Naive thymus-derived CD8-positive, alpha-beta T cell (primary cell): Measurements from ENCODE around the gene DNAH17. TPM values are rescaled to one million over a fixed set of nuclear protein-coding genes. Genes with fewer than 3 reads are reported as not detected.

Experiments
- ATAC-seq, 2 donors: fragments of 150-1000 bp; cut with Tn5 transposase in 1 of 2; sonication (Bioruptor Pico), chemical (Tn5 transposase) in 1 of 2; 1 replicate in 1 of 2; 2 replicates in 1 of 2; pipeline ENCODE4 v1.10.0; 2021; ENCODE audit warnings: mild to moderate bottlenecking in 2 of 2, moderate library complexity in 2 of 2
- POLR2A ChIA-PET: fragments of 350-600 bp; sonication (Branson Sonifier 250); formaldehyde crosslinking; loops from one replicate; lab custom pipeline; 2021; ENCODE audit warnings: antibody characterized with exemption; lab: Charles Lee
- DNase-seq, 10 donors: peaks; one replicate each; pipeline versions ENCODE4 v3.0.0 to v3.0.0-alpha.2; 2020 to 2022
- H3K27ac Mint-ChIP-seq, 10 donors: one replicate each; pipeline ENCODE4 v1.8.0; 2020 to 2022; ENCODE audit warnings: mild to moderate bottlenecking in 10 of 10, mixed read lengths in 10 of 10, moderate library complexity in 4 of 10, inconsistent platforms in 1 of 10
- H3K27me3 Mint-ChIP-seq, 5 donors: one replicate each; pipeline ENCODE4 v1.8.0; 2021 to 2022; ENCODE audit warnings: mixed read lengths in 5 of 5
- H3K36me3 Mint-ChIP-seq, 3 donors: one replicate each; pipeline ENCODE4 v1.8.0; 2020 to 2022; ENCODE audit warnings: mixed read lengths in 3 of 3, mild to moderate bottlenecking in 2 of 3, inconsistent platforms in 1 of 3
- H3K4me1 Mint-ChIP-seq, 4 donors: one replicate each; pipeline ENCODE4 v1.8.0; 2021 to 2022; ENCODE audit warnings: mixed read lengths in 4 of 4
- H3K4me3 Mint-ChIP-seq, 10 donors: one replicate each; pipeline ENCODE4 v1.8.0; 2020 to 2022; ENCODE audit warnings: mild to moderate bottlenecking in 10 of 10, mixed read lengths in 10 of 10, moderate library complexity in 6 of 10, inconsistent platforms in 1 of 10
- H3K9me3 Mint-ChIP-seq, 9 donors: one replicate each; pipeline ENCODE4 v1.8.0; 2020 to 2022; ENCODE audit warnings: mixed read lengths in 9 of 9, mild to moderate bottlenecking in 3 of 9, inconsistent platforms in 1 of 9, moderate library complexity in 1 of 9
- polyA plus RNA-seq, 3 donors: library from polyadenylated mRNA; unstranded; fragments of 300-500 nt; fragmentation: Illumina TruSeq; gene quantifications; one replicate each; pipeline ENCODE4 v1.2.3, GENCODE V29; 2021
- total RNA-seq, 8 experiments: library from RNA in 2 of 8; stranded (reverse) in 2 of 8; gene quantifications; one replicate each; pipeline ENCODE4 v1.2.3 and lab custom pipeline; 2021 to 2026

DNAH17 gene
- total and polyA plus RNA-seq, 5 experiments from 2014 or later: 0.28 to 0.81 (median 0.38) TPM; not detected in 2

DNA sequence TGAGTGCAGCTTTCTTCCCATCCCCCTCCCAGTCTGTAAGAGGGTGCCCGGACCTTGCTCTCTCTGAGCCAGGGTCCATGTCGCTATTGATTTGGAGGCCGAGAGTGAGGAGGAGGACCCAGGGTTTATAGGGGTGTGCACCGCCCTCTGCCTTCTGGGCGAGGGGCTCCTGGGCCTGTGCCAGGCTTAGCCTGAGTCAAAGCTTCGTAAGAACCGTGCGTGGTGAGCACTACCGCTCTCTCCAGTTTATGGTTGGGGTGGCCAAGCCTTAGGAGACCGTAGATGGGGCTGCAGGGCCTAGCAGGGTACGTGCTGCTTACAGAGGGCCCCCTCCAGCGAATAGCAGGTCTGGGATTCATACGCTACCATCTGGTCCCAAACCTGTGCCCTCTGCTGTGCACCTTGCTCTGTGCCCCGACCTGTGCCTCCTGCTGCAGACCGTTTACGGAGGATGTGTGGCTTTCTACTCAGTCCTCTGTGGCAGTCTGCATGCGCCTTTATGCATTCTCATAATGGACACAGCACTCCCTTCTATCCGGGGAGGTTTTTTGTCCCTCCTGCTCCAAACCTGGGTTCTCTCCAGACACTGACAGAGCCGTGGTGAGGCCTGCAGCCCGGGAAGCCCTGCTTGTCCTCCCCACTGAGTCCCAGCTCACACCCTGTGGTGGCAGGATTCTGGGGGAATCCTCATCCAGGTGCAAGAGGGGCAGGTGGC, 144.0 kb downstream of the DNAH17 start:
- Mint-ChIP-seq H3K36me3 (peaks cover 0 to 20% (median 0%) of the 10 kb centered on the region in 3 donors), H3K4me3 (no peak overlapping the region), H3K27ac (peak overlapping the region in 1 of 10 donors; percentile 67), H3K27me3 (no peaks in the 10 kb centered on the region), H3K9me3 (peaks cover 0 to 2% (median 0%) of the 10 kb centered on the region in 9 donors), H3K4me1 (peaks cover 0 to 13% (median 4%) of the 10 kb centered on the region in 4 donors)
- DNase-seq (no peak), ATAC-seq (no peak)
- POLR2A ChIA-PET: no interaction called here

DNA sequence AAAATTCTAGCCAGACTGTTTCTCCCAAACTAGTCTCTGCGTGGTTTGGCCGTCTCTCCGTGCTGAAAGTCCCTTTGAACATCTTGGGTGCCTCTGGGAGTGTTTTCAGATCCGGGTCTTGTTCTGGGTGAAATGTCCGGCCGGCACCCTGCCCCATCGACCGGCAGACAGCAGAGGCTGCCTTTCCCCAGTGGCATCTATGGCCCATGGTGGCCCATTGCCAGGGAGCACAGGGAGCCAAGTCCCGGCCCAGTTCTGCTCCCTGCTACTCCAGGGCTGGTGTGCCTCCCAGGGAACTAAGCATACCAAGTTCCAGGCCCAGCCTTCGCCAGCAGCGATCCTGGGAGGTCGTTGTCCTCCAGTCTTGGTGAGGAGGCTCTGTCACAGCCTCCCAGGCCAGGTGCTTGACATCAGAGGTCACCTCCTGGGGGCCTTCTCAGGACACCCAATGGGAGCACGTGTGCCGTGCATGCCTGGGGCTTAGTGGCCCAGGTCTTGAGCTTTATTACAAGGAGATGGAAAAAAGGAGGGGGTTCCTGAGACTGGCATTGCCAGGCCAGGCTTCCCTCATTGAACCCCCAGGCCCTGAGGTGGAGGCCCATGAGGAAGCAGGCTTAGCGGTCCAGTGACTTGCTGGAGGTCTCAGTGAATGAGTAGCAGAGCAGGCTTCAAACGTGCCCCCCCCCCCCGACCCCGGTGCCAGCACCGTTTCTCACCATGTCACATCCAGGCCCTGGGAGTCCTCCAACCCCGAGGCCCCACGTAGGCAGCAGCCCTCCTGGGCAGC, 144.8 kb downstream of the DNAH17 start:
- no peak overlapping the region for H3K27ac Mint-ChIP-seq
- ATAC-seq: no peak

DNA sequence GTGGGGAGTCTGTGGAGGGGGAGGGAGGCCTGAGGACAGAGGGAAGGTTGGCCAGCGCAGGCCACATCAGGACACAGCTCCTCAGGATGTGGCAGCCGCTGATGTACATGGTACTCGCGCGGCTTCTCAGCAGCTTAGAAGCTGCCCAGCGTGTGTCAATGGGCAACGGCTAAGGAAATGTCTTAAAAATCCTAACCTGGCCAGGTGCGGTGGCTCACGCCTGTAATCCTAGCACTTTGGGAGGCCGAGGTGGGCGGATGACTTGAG, 145.6 kb downstream of the DNAH17 start:
- Mint-ChIP-seq H3K27ac (peak overlapping the region in 3 of 10 donors; percentile 7 to 52 (median 34)), H3K9me3 (no peaks in the 10 kb centered on the region), H3K4me3 (no peak overlapping the region), H3K36me3 (peaks cover 0 to 31% (median 0%) of the 10 kb centered on the region in 3 donors), H3K4me1 (peaks cover 0 to 13% (median 3%) of the 10 kb centered on the region in 4 donors), H3K27me3 (no peaks in the 10 kb centered on the region)
- POLR2A ChIA-PET: no interaction called here
- ATAC-seq (no peak), DNase-seq (no peak)

More for the DNA sequence above, 144.8 kb downstream of the DNAH17 start:
- DNase-seq: no peak
- Mint-ChIP-seq H3K9me3 (no peaks in the 10 kb centered on the region), H3K27me3 (no peaks in the 10 kb centered on the region), H3K36me3 (peaks cover 0 to 23% (median 0%) of the 10 kb centered on the region in 3 donors), H3K4me3 (no peak overlapping the region), H3K4me1 (peaks cover 0 to 13% (median 4%) of the 10 kb centered on the region in 4 donors)
- POLR2A ChIA-PET: interaction anchor here (0.5 kb wide), 1 partner anchor 467 kb away, joined by 3 read pairs; no protein-coding TSS in a partner anchor

DNA sequence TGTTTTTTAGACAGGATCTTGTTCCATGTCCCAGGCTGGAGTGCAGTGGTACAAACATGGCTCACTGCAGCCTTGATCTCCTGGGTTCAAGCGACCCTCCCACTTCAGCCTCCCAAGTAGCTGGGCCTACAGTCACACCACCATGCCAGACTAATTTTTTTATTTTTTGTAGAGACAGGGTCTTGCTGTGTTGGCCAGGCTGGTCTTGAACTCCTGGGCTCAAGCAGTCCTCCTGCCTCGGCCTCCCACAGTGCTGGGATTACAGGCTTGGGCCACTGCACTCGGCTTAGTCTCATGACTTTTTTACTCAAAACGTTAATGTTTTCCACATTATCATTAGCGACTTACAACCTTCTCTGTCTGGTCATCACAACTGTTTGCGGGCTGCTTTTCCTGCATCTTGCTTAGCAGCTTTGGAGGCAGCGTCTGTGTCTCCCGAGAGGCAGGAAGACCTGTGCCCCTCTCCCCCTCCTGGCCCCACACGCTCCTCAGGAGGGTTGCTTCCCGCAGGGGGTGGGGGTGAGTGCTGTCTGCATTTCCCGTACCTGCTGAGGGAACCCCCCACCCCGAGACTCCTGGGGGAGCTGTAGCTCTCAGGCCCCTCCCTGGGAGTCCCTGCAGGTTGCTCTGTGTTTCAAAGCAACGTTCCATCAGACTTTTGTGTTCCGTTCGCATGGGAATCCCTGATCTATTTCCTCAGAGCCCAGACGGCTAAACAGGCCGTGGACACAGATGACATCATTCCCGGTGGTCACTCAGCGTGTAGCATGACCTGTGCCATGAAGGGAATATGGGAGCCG, 146.1 kb downstream of the DNAH17 start:
- ATAC-seq: no peak
- peak overlapping the region in 6 of 10 donors; percentile 7 to 52 (median 34) for H3K27ac Mint-ChIP-seq
- peaks cover 0 to 13% (median 3%) of the 10 kb centered on the region in 4 donors for H3K4me1 Mint-ChIP-seq
- H3K4me3 Mint-ChIP-seq: no peak overlapping the region
- POLR2A ChIA-PET: no interaction called here
- peaks cover 0 to 33% (median 0%) of the 10 kb centered on the region in 3 donors for H3K36me3 Mint-ChIP-seq
- no peak for DNase-seq
- H3K9me3 Mint-ChIP-seq: no peaks in the 10 kb centered on the region
- H3K27me3 Mint-ChIP-seq: no peaks in the 10 kb centered on the region

DNA sequence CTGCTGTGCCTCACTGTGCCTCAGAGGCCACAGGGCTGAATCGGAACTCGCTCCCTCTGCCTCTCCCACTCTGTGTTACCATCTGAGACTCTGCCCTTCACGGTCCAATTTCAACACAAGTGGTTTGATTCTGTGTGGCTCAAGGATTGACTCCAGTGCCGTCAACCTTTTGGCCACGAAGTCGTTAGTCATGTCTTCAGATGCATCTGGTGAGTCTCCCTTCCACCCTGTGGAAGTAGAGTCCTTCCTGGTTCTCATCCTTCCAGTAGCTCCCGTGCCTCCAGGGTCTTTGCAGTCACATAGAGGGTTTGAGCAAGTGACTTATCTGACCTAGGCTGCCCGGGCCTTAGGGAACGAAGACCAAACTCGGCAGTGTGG, 147.6 kb downstream of the DNAH17 start:
- peaks cover 0 to 44% (median 0%) of the 10 kb centered on the region in 3 donors for H3K36me3 Mint-ChIP-seq
- ATAC-seq (no peak), DNase-seq (no peak)
- no peaks in the 10 kb centered on the region for H3K27me3 Mint-ChIP-seq
- H3K27ac Mint-ChIP-seq: peak overlapping the region in 1 of 10 donors; percentile 56
- H3K9me3 Mint-ChIP-seq: no peaks in the 10 kb centered on the region
- peaks cover 0 to 10% (median 3%) of the 10 kb centered on the region in 4 donors for H3K4me1 Mint-ChIP-seq
- POLR2A ChIA-PET: no interaction called here
- H3K4me3 Mint-ChIP-seq: no peak overlapping the region

DNA sequence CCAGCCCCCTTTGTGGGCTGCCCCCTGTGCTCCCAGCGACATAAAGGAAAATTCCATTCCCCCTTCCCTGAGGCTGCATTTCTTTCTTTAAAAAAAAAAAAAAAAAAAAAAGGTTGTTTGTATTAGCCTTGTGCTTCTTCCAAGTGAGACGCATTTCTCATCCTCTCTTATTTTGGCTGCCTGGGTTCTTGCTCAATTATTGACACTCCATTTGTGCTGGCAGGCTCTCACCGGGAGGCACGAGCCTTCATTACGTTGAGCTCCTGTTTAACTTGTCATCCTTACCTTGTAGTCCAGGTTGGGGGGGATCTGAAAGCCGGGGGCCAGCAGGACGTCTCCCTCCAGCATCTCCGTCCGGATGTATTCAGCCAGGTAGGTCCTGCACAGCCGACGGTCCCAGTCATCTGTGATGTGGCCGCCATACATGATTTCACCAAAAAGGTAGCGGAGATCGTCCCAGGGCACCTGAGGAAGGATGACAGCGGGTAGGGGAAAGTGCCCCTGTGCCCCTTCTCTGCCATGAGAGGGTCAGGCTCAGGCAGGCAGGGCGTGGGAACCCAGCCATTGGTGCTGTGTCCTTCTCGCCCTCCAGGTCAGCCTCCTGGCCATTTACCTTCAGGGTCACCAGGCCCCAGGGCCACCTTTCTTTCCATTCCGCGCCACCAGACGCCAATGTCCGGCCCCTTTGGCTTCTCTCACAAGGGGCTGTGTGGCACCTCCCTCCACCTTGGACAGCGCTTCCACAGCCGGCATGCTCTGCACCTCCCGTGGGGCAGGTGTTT, 148.2 kb downstream of the DNAH17 start:
- H3K9me3 Mint-ChIP-seq: no peaks in the 10 kb centered on the region
- POLR2A ChIA-PET: no interaction called here
- no peak overlapping the region for H3K4me3 Mint-ChIP-seq
- peak overlapping the region in 4 of 10 donors; percentile 31 to 68 (median 58) for H3K27ac Mint-ChIP-seq
- ATAC-seq (no peak), DNase-seq (no peak)
- no peaks in the 10 kb centered on the region for H3K27me3 Mint-ChIP-seq
- peaks cover 0 to 10% (median 3%) of the 10 kb centered on the region in 4 donors for H3K4me1 Mint-ChIP-seq
- H3K36me3 Mint-ChIP-seq: peaks cover 0 to 50% (median 0%) of the 10 kb centered on the region in 3 donors

DNA sequence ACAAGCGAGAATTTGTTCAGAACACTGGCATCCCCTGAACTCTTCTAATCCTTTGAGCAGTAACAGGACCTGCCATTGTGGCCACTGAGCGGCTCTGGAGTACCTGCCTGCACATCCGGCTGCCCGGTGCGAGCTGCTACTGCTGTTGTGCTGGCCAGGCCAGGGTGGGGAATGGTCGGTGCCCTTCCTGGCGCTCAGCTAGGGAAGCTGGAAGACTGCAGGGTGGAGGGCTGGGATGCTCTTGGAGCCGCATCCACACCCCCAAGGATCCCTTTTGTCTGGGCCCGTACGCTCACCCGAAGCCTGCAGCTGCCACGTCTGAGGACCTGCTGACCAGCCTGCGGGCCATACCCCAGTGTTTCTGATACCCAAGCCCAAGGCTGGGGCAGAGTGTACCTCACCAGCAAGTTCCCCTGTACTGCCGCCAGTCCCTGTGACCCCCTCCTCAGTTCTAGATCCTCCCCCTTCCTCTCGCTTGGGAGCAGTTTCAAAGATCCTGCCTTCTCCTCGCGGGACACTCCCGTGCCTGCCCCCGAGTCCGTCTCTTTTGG, 149.1 kb downstream of the DNAH17 start:
- Mint-ChIP-seq H3K27me3 (no peaks in the 10 kb centered on the region), H3K36me3 (peaks cover 0 to 57% (median 0%) of the 10 kb centered on the region in 3 donors), H3K9me3 (no peaks in the 10 kb centered on the region), H3K27ac (no peak overlapping the region), H3K4me1 (peaks cover 0 to 8% (median 3%) of the 10 kb centered on the region in 4 donors), H3K4me3 (no peak overlapping the region)
- DNase-seq: no peak
- no peak for ATAC-seq
- POLR2A ChIA-PET: no interaction called here

DNA sequence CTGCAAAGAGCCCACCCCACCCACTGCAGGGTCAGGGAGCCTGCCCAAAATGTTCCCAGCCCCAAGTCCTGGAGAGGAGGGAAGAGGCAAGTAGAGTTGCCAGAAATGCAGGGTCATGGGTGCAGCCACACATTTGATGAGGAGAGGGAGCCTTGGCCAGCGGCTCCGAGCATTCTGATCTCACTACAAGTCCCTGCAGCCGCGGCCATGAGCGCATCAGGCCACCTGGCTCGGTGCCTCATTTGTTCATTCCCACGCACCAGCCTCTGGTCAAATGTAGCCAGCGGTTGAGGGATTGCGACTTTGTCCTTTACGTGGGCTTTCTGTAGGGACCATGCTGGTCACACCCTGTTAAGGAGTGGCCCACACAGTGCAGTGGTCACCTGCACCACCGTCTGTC, 150.1 kb downstream of the DNAH17 start:
- peak overlapping the region in 1 of 10 donors; percentile 53 for H3K27ac Mint-ChIP-seq
- no peak for DNase-seq
- peaks cover 0 to 61% (median under 1%) of the 10 kb centered on the region in 3 donors for H3K36me3 Mint-ChIP-seq
- POLR2A ChIA-PET: no interaction called here
- no peaks in the 10 kb centered on the region for H3K9me3 Mint-ChIP-seq
- H3K4me1 Mint-ChIP-seq: peaks cover 0 to 12% (median 4%) of the 10 kb centered on the region in 4 donors
- no peaks in the 10 kb centered on the region for H3K27me3 Mint-ChIP-seq
- H3K4me3 Mint-ChIP-seq: no peak overlapping the region
- ATAC-seq: no peak

DNA sequence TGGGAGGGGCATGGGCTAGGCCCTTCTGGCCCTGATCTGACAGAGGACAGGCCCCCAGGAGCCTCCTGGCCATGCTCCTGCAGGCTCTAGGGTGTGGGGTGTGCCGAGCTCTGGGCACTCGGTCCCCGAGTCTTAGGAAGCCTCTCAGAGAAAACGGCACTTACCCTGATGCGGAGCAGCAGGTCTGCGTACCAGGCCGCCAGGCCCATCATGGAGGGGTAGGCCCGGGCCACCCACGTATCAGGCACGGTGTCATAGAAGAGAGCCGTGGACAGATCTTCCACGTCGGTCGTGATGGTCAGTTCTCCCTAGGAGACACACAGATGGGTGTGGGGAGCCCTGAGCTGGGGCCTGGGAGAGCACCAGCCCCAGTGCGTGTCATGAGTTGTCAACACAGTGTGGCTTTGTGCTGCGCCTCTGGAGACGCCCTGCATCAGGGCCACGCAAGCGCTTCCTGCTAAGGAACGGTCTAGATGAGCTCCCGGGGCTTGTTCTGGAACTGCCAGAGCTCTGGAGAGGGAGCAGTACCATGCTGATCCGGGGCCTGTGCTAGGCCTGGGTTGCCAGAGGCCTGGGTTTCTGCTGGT, 150.8 kb downstream of the DNAH17 start:
- Mint-ChIP-seq H3K36me3 (peaks cover 0 to 69% (median 4%) of the 10 kb centered on the region in 3 donors), H3K27me3 (no peaks in the 10 kb centered on the region), H3K27ac (no peak overlapping the region), H3K4me3 (no peak overlapping the region), H3K9me3 (no peaks in the 10 kb centered on the region), H3K4me1 (peaks cover 0 to 12% (median 5%) of the 10 kb centered on the region in 4 donors)
- POLR2A ChIA-PET: no interaction called here
- ATAC-seq (no peak), DNase-seq (no peak)

DNA sequence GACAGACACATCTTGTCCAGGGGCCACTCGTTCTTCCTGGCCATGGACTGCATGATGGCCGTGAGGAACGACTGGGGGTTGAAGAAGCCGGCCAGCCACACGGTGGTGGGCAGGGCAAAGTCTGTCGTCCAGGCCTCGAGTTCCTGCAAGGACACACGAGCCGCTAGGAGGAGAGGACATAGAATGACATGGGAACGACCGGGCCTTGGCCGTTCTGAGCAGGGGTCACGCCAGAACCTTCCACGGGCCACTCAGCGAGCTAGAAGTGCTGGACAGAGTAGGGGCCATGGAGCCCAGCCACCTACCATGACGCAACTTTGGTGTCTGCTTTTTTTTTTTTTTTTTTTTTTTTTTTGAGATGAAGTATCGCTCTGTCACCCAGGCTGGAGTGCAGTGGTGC, 151.8 kb downstream of the DNAH17 start:
- no peak for ATAC-seq
- H3K4me3 Mint-ChIP-seq: no peak overlapping the region

DNA sequence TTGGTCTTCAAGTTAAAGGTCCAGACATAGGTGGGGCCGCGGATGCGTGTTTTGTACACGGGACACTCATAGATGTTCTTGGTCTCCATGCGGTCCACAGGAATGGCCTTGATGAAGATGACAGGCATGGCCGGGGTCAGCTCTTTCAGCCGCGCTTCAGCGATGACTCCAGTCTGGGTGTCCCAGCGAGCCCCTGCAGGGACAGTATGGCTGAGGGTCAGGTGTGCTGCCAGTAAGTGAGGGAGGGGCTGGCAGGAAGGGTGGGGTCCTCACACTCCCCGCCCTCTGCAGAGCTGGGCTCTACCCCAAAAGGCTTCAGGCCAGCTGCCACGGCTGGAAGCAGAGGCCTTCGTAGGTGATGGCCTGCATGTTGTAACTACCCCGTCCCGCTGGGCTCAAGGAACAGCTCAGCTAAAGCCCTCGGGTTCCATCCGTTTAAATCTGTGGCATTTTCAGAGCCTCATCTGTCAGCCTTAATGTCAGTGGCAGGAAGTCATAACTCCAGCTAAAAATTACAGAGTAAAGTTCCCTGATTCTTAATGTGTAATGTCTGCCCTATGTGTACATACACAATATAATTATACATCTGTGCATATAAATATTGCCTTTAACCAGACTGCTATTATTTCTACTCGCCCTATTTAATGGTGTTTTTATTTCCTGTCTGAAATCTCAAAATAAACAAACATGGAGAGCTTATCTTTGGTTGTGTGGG, 153.1 kb downstream of the DNAH17 start:
- H3K9me3 Mint-ChIP-seq: no peaks in the 10 kb centered on the region

More for the DNA sequence above, 151.8 kb downstream of the DNAH17 start:
- POLR2A ChIA-PET: interaction anchor here (0.6 kb wide), 1 partner anchor 237 kb away, joined by 3 read pairs; no protein-coding TSS in a partner anchor
- no peak for DNase-seq
- Mint-ChIP-seq H3K9me3 (no peaks in the 10 kb centered on the region), H3K36me3 (peaks cover 5 to 77% (median 9%) of the 10 kb centered on the region in 3 donors), H3K4me1 (peaks cover 0 to 9% (median 5%) of the 10 kb centered on the region in 4 donors), H3K27ac (no peak overlapping the region), H3K27me3 (no peaks in the 10 kb centered on the region)

More for the DNA sequence above, 153.1 kb downstream of the DNAH17 start:
- no peak for ATAC-seq
- POLR2A ChIA-PET: interaction anchor here (0.6 to 3.3 kb wide), 2 partner anchors 173 to 320 kb away, joined by 5 to 17 read pairs; no protein-coding TSS in a partner anchor
- H3K4me3 Mint-ChIP-seq: no peak overlapping the region
- H3K27me3 Mint-ChIP-seq: no peaks in the 10 kb centered on the region
- H3K4me1 Mint-ChIP-seq: peaks cover 0 to 10% (median 5%) of the 10 kb centered on the region in 4 donors
- peak overlapping the region in 1 of 10 donors; percentile 43 for H3K27ac Mint-ChIP-seq
- H3K36me3 Mint-ChIP-seq: peaks cover 6 to 76% (median 10%) of the 10 kb centered on the region in 3 donors
- no peak for DNase-seq
